ENCODE measurements around the gene CSF3R.

Gene CSF3R

GRCh38 chr1:36419569-36419968 is 63.1 kb downstream of the CSF3R start:
- TF ChIP-seq CTCF (conservative IDR thresholded peaks at IDR 0.05), result no peak
- H3K27ac ChIP-seq, result no peak overlapping the region

- TF ChIP-seq CTCF (conservative IDR thresholded peaks at IDR 0.05), result no peak
- no peak overlapping the region for H3K27ac ChIP-seq
These were observed 63.6 kb downstream of the CSF3R start for GRCh38 chr1:36419140-36419539.

GRCh38 chr1:36417931-36418330 is 64.8 kb downstream of the CSF3R start:
- no peak overlapping the region for H3K27ac ChIP-seq
- no peak for TF ChIP-seq CTCF (conservative IDR thresholded peaks at IDR 0.05)
